ENCODE measurements around the gene ACCS.

Gene ACCS, protein sequence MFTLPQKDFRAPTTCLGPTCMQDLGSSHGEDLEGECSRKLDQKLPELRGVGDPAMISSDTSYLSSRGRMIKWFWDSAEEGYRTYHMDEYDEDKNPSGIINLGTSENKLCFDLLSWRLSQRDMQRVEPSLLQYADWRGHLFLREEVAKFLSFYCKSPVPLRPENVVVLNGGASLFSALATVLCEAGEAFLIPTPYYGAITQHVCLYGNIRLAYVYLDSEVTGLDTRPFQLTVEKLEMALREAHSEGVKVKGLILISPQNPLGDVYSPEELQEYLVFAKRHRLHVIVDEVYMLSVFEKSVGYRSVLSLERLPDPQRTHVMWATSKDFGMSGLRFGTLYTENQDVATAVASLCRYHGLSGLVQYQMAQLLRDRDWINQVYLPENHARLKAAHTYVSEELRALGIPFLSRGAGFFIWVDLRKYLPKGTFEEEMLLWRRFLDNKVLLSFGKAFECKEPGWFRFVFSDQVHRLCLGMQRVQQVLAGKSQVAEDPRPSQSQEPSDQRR

GRCh38 chr11:44065841-44066731, at the start of gene ACCS:
Gene ACCS, plus strand, starts transcription at chr11:44066270. Its CDS starts 1,358 bp downstream, at chr11:44067628.
- peak; percentile 32 to 94 (median 85) for DNase-seq

DNA sequence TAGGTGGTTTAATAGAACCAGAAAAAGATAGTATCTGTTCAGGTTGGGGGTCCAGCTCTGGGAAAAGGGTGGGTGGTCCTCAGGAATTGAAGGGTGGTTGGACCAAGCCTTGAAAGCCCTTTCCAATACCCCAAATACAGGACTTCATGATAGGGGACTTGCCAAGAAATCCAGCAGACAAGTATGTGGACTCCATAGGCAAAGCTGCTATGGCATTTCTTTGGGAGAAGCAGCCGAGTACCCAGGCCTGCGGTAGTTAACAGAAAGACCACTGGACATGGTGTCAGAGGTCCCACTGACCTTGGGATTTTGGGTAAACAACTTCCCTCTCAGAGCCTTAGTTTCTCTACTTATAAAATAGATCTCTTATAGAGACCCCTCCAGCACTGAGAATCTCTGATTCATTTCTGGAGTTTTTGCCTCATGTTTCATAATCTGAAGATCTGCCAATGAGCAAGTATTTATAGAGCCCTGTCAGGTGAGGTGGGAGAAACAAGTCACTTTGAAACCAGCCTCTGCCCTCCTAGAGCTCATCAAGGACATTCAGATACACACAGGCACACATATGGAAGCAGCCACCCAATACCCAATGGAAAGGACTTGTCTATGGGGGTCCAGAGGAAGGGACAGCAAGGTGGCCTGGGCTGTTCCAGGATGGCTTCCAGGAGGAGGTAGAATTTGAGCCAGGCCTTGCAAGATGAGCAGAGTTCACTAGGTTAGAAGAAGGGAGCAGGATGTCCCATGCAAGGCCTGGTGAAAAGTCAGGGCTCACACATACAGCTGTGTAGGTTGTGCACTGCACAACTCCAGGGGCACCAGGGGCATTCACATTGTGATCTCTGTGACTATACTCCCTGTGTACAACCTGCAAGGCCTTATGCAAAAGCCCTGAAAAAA, 49.3 kb upstream of the ACCS start:
- no peak for DNase-seq

DNA sequence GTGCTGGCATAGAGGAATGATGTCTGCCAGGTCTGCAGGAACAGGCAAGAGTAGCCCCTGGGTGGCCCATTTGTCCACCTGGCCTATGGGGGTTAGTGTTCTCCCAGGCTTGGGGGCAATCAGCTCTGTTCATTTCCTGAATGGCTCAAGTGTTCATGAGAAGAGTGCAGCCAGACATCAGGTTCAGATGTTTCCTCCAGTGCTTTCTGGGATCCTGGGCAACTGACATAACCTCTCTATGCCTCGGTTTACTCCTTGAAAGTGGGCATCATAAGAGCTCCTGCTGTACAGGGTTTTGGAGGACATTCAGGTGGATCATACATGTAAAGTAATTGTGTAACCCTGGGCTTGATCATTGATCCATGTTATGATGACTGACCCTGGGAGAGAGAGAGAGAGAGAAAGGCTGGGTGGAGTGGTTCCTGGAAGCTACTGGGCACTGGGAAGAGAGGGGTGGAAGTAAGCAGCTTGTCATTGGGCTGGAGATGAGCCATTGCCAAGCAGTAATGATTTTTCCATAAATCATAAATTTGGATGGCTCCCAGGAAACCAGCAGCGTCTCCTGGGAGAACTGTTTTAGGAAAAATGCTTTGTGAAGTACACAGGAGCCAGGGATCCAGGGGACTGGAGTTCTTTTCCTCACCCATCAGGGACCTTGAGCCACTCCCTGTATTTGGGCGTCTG, 48.5 kb upstream of the ACCS start:
- no peak for DNase-seq

DNA sequence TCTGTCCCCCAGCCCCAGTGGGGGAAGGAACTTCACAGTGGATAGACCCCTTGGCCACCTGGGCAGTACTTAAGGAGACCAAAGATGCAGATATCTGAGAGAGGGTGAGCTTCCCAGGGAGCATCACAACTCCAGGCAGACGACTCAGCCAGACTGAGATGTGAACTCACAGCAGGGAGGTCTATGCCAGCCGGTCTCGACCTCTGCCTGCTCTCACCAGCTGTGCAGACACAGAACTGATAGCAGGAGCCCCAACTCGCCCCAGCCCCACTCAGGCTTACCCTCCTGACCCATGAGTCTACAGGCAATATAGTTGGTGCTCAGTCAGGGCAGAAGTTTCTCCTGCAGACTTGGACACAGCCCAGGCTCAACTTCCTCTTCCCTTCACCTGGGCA, 47.9 kb upstream of the ACCS start:
- DNase-seq, result no peak

GRCh38 chr11:44018829-44019228, 47.2 kb upstream of the ACCS start:
- no peak for DNase-seq

- DNase-seq, result no peak
Measured at GRCh38 chr11:44024977-44025376, 41.1 kb upstream of the ACCS start.

GRCh38 chr11:44025727-44026126, 40.3 kb upstream of the ACCS start:
- no peak for DNase-seq

GRCh38 chr11:44028401-44028800, 37.7 kb upstream of the ACCS start:
- DNase-seq, result no peak

DNA sequence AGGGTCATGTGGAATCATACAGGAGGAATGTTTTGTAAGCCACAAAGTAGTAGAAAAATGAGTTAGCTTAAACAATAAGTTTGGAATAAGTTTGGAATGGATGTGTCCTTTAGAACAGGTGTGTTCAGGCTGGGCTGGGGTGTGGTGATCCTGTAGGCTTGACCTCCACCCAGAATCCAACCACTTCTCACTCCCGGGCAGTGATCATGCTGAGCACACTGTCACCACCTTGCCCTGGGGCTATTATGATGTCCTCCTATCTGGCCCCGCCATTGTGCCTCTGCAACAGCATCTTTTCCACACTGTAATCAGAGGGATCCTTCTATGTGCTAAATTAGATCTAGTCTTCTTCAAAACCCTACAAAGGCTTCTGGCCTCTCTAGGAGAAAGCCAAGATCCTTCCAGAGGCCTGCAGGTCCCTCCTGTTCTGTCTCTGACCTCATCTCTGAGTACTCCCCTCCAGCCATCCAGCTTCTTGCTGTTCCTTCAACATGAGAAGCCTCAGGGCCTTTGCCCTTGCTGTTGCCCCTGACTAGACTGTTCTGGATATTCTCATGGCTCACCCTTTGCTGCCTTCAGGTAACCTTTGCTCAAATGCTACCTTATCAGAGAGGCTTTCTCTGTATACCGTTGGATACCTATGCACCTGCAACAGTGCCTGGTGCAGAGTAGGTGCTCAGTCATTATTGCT, 37.1 kb upstream of the ACCS start:
- no peak for DNase-seq

GRCh38 chr11:44029507-44029845, 36.6 kb upstream of the ACCS start:
- DNase-seq, result no peak

DNA sequence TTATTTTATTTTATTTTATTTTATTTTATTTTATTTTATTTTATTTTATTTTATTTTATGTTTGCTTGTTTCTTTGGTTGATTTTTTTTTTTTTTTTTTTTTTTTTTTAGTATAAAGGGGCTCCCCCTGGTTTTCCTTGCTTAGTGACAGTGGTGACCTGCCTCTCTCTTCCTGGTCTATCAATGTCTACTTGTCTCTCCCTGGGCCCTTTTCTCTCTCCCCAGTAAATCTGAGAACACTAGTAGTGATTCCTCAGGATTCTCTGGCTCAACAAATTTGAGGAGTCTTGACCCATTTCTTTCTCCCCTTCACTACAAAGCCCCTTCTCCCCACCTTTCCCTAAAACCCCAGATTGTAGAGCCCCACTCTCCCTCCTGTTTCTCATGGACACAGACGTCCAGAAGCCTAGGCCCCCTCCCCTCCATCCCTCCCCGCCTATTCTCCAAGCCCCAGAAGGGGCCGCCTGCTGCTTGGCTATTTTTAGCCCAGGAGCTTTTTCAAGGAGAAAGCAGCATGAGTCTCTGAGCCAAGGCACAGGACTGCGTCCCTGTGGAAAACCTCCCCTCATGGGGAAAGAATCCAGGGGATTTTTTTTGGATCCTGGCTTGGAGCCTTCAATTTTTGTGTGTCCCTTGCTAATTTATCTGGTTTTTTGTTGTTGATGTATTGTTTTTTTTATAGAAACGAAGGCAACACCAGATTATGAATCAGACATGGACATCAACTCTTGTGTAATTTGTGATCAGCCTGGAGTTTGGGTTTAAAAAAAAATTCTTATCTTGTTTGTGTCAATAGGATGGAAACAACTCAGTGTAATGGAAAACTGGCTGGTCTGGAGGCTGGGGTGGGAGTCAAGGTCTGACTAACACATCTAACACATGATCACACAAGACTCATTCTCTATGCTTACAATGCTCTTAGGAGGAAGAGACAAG, 35.8 kb upstream of the ACCS start:
- DNase-seq, result peak in 9 of 51 donors; percentile 3 to 28 (median 14)

DNA sequence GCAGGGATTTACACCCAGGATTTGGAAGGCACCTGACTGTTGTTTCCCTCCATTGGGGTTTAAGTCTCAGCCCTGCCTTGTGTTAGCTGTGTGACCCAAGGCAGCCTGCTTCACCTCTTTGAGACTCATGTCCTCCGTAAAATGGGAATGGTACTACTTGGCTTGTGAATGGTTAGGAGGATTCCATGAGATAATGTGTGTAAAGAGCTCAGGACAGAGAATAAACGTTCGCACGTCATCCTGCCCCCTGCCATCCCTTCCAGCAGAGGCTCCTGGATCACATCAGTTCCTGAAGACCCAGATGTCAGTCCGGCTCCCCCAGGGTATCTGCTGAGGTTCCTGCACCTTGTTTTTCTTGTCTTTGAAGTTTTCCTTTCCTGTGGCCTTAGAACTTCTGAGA, 35.1 kb upstream of the ACCS start:
- no peak for DNase-seq

DNA sequence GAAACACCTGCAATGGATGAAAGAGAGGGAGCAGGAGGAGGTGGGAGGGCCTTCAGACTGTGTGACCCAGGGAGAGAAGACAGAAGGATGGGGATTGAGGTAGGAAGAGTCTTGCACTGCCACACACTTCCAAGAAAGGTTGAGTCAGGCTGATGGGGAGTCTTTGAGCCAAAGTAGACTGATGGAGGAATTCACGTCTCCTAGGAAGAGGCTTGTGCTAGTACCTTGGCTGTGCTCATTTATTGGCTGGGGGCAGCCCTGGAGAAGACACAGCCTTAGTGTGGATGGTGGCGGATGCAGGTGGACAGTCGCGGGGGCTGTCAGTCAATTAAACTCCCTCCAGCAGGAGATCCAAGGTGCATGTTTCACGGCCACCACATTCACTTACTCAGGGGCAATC, 34.5 kb upstream of the ACCS start:
- DNase-seq, result no peak

DNA sequence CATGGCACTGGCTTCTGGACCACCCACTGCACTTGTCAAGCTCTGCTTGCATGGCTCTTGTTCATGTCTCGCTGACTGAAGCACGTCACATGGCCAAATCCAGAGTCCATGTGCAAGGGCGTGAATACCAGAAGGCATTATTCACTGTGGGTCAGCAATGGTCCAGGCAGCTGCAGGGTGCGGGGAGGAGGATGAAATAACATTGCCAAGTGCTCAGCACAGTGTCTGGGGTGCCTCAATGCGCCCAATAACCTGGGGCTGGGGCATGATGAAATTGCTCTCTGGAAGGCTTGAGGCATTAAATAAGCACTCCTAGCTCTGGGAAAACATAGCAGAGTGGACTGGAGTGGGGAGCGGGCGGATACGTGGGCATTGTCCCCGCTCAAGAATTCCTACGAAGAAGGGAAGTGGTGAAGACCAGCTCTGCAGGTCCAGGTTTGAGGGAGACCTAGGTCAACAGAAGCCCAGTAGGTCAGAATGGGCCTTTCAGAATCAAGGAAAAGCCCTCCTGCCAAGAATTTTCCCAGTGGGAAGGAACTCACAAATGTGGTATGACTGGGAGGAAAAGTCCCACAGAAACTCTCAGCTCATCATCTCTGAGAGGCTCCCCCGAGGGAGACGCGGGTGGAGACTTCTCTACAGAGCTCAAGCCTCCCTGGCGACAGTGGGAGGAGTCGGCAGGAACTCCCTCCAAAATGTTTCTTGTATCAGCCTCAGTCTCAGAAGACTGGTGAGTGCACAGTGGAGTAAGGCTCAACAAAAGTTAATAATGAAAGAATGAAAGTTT, 33.6 kb upstream of the ACCS start:
- DNase-seq, result peak in 21 of 51 donors; percentile 8 to 51 (median 24)

DNA sequence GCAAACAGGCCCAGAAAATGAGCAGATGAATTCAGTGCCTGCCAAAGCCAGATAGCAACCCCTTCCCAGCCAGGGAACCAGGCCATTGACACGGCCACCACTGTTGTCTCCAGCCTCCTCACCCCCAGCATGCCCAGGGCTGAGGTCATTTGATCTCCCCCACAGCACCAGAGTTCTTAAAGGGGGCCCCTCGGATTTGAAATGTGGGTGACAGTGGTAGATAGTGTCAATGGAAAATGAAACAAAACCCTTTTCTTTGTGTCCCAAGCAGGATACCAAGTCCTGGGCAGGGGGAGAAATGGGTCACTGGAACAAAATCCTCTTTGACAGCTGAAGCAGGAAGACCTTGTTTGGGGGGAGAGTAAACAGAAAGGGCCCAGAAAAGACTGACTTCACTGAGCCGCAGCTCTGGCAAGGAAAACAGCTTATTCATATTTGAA, 32.6 kb upstream of the ACCS start:
- DNase-seq, result peak in 40 of 51 donors; percentile 4 to 87 (median 54)

DNA sequence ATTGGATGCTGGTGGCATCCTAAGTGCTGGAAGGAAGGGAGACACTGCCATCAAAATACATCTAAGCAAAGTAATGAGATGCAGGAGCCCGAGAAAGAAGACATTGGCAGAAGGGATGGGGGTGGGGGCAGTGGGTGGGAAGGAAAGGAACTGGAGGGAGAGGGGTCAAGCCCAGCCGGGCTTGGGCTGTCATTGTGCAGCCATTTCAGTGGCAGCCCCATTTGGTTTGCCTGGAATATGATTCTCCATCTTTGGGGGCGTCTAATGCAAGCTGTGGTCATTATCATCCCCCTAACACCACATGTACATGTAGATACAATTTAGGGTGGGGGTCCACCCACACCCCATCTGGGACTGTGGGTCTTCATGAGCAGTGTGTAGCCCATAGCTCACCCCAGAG, 32.2 kb upstream of the ACCS start:
- peak in 1 of 51 donors; percentile 42 for DNase-seq

DNA sequence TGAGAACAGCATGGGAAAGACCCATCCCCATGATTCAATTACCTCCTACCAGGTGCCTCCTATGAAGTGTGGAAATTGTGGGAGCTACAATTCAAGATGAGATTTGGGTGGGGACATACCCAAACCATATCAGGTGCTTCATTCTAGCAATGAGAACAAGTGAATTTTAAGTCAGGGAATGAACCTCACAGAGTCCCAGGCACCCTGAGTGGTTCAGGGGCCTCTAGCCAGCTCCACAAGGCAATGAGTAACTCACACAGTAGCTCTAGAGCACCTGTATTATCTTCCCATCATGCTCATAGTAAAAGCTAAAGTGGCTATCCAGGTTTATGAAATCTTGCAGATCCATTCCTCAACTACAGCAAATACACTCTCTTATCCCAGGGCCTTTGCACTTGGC, 31.4 kb upstream of the ACCS start:
- no peak for DNase-seq
